Measurements from ENCODE around the gene TSHB.

DNA sequence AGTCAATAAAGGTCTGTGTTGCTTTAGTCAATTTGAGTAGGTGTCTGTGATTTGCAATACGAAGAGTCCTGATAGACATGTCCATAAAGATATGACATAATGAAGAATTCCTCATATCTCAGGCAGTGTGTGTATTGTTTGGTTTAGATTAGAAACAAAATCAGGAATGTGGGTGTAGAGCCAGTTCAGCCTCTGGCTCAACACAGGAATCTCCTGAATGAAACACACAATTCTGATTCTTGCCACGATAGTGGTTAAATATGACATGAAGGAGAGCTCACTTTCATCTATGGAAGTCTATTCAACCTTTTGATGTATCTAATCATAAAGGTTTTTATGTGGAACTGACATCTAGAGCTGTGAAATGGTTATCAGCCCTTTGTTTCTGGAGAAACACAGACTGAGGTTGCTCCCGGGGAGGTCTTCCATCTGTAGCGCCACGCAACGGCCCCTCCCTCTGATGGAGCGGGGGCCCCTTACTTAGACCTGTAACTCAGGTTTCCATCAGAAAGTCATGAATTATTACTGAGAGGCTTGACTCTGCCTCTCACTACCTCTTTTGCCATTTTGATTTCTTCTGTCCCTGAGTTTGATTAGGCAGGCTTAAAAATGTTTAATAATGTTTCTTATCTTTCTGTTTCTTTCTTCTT lies 40.2 kb downstream of the TSHB start:
- TF ChIP-seq POLR2A (IDR thresholded peaks at IDR 0.05), result no peak
- TF ChIP-seq, protein P1, sequence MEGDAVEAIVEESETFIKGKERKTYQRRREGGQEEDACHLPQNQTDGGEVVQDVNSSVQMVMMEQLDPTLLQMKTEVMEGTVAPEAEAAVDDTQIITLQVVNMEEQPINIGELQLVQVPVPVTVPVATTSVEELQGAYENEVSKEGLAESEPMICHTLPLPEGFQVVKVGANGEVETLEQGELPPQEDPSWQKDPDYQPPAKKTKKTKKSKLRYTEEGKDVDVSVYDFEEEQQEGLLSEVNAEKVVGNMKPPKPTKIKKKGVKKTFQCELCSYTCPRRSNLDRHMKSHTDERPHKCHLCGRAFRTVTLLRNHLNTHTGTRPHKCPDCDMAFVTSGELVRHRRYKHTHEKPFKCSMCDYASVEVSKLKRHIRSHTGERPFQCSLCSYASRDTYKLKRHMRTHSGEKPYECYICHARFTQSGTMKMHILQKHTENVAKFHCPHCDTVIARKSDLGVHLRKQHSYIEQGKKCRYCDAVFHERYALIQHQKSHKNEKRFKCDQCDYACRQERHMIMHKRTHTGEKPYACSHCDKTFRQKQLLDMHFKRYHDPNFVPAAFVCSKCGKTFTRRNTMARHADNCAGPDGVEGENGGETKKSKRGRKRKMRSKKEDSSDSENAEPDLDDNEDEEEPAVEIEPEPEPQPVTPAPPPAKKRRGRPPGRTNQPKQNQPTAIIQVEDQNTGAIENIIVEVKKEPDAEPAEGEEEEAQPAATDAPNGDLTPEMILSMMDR (IDR thresholded peaks at IDR 0.05), result no peak
- TF ChIP-seq POLR2AphosphoS5 (IDR thresholded peaks at IDR 0.05), result no peak
